Activated CD4-positive, CD25-positive, alpha-beta regulatory T cell (primary cell): ENCODE data around the gene KHNYN.

Experiments used
- DNase-seq, 4 experiments: peaks; one replicate each; lab custom pipeline; 2025; lab: John Stamatoyannopoulos, UW

KHNYN gene

GRCh38 chr14:24422694-24423601, 6.8 kb upstream of the KHNYN start:
- DNase-seq, result no peak

- no peak for DNase-seq
Measured at GRCh38 chr14:24425704-24426103, 4.0 kb upstream of the KHNYN start.

GRCh38 chr14:24426150-24426911, 3.4 kb upstream of the KHNYN start:
- no peak for DNase-seq

GRCh38 chr14:24426912-24427536, 2.7 kb upstream of the KHNYN start:
- DNase-seq, result no peak

GRCh38 chr14:24427537-24428508, 1.9 kb upstream of the KHNYN start:
- no peak for DNase-seq

- DNase-seq, result no peak
Measured at GRCh38 chr14:24428628-24429394, 943 bp upstream of the KHNYN start.

GRCh38 chr14:24430143-24430681, 458 bp downstream of the KHNYN start:
- DNase-seq, result peak in 3 of 4 experiments; percentile 40 to 52 (median 42)

- peak in 3 of 4 experiments; percentile 22 to 46 (median 41) for DNase-seq
Measured at GRCh38 chr14:24430682-24431568, 1.2 kb downstream of the KHNYN start.

- DNase-seq, result peak; percentile 77 to 83 (median 80)
Measured at GRCh38 chr14:24431569-24432258, 2.0 kb downstream of the KHNYN start.

GRCh38 chr14:24432259-24433131, 2.7 kb downstream of the KHNYN start:
- no peak for DNase-seq

- DNase-seq, result no peak
Measured at GRCh38 chr14:24434036-24434435, 4.3 kb downstream of the KHNYN start.

GRCh38 chr14:24434676-24435075, 4.9 kb downstream of the KHNYN start:
- no peak for DNase-seq

- DNase-seq, result no peak
Measured at GRCh38 chr14:24435192-24435810, 5.5 kb downstream of the KHNYN start.

- DNase-seq, result no peak
Measured at GRCh38 chr14:24435998-24436354, 6.2 kb downstream of the KHNYN start.

GRCh38 chr14:24436355-24437019, 6.7 kb downstream of the KHNYN start:
- DNase-seq, result no peak

GRCh38 chr14:24437020-24437735, 7.4 kb downstream of the KHNYN start:
- DNase-seq, result no peak
